K562 (cell line): ENCODE measurements around the gene PAM. TPM values are rescaled to one million over a fixed set of nuclear protein-coding genes. Genes with fewer than 3 reads are reported as not detected.

Source experiments
- ATAC-seq: fragments of 200-7000 bp; cut with Tn5 transposase; 3 replicates; pipeline ENCODE4 v1.9.1; 2020; ENCODE audit warnings: moderate library complexity
- BruUV-seq: library from RNA; stranded (reverse); fragments of 400-500 nt; replicated peaks from 2 replicates; lab custom pipeline; 2021; lab: Mats Ljungman, UMichigan
- CTCF ChIA-PET: fragments of 300-600 bp; formaldehyde crosslinking; extraction: SDS; loops from one replicate; lab custom pipeline; 2021; ENCODE audit warnings: low intra/inter-chr PET ratio; lab: Yijun Ruan, JAX
- POLR2A ChIA-PET: fragments of 300-600, 350-650 bp; sonication (Branson Sonifier 250); formaldehyde crosslinking; extraction: SDS; loops from one replicate; lab custom pipeline; 2021; ENCODE audit warnings: antibody characterized with exemption, inconsistent platforms; lab: Yijun Ruan, JAX
- DNase-seq, 4 experiments: peaks; one replicate each; pipeline versions ENCODE4 v3.0.0 to v3.0.0-alpha.2; 2011 to 2018; ENCODE audit warnings: low spot score in 3 of 4, mixed read lengths in 3 of 4; ENCODE audit errors: extremely low read depth in 1 of 4
- FAIRE-seq: peaks from 2 replicates; lab custom pipeline; 2011; peaks lifted over from hg19 to GRCh38; lab: Jason Lieb, UNC
- H2AFZ ChIP-seq: 2 replicates; pipeline ENCODE4 v1.6.0; 2011; ENCODE audit warnings: low read depth, low read length, control low read depth, inconsistent platforms
- H3K27ac ChIP-seq: fragments of 200-600 bp; 3 replicates; pipeline ENCODE4 v1.8.0; 2011; ENCODE audit warnings: low read depth, mild to moderate bottlenecking, control low read depth, inconsistent platforms, low read length, moderate library complexity, mixed read lengths; ENCODE audit errors: extremely low read depth
- H3K27me3 ChIP-seq, 2 experiments: fragments of 300-600 bp in 1 of 2; 2 replicates in 1 of 2; 3 replicates in 1 of 2; pipeline versions ENCODE4 v1.6.0 to v1.8.0; 2011; ENCODE audit warnings: inconsistent platforms in 2 of 2, low read length in 2 of 2, mild to moderate bottlenecking in 1 of 2, mixed read lengths in 1 of 2, moderate library complexity in 1 of 2; ENCODE audit not compliant: control insufficient read depth in 2 of 2, insufficient read depth in 2 of 2
- H3K36me3 ChIP-seq: fragments of 300-600 bp; 3 replicates; pipeline ENCODE4 v1.8.0; 2011; ENCODE audit warnings: mild to moderate bottlenecking, low read length, inconsistent platforms; ENCODE audit not compliant: control insufficient read depth, insufficient read depth
- H3K4me1 ChIP-seq, 2 experiments: fragments of 200-600 bp in 1 of 2; replicated peaks in 1 of 2; 2 replicates in 1 of 2; 3 replicates in 1 of 2; pipeline versions ENCODE4 v1.5.1 to v1.8.0; 2011; ENCODE audit warnings: inconsistent platforms in 2 of 2, low read length in 2 of 2, mild to moderate bottlenecking in 1 of 2, mixed read lengths in 1 of 2, moderate library complexity in 1 of 2; ENCODE audit not compliant: control insufficient read depth in 2 of 2, insufficient read depth in 2 of 2
- H3K4me2 ChIP-seq: 2 replicates; pipeline ENCODE4 v1.6.1; 2011; ENCODE audit warnings: low read length, control low read depth, inconsistent platforms, mixed read lengths; ENCODE audit not compliant: insufficient read depth
- H3K4me3 ChIP-seq: fragments of 200-600 bp; sonication (generic), shearing (Covaris generic); 2 replicates; pipeline ENCODE4 v1.5.1; 2016; ENCODE audit warnings: control low read depth, inconsistent platforms
- H3K79me2 ChIP-seq: fragments of 200-600 bp; 3 replicates; pipeline ENCODE4 v1.8.0; 2011; ENCODE audit warnings: low read length, inconsistent platforms; ENCODE audit not compliant: control insufficient read depth, insufficient read depth
- H3K9ac ChIP-seq, 2 experiments: 2 replicates each; pipeline versions ENCODE4 v1.6.0 to v1.6.1; 2011; ENCODE audit warnings: low read depth in 2 of 2, low read length in 2 of 2, control low read depth in 1 of 2, inconsistent platforms in 1 of 2, mild to moderate bottlenecking in 1 of 2, mixed read lengths in 1 of 2; ENCODE audit not compliant: insufficient read depth in 1 of 2
- H3K9me1 ChIP-seq: one replicate; pipeline ENCODE4 v1.6.0; 2011; ENCODE audit warnings: inconsistent platforms, mild to moderate bottlenecking, low read length, moderate library complexity; ENCODE audit not compliant: control insufficient read depth, insufficient read depth
- H3K9me3 ChIP-seq: replicated peaks from 2 replicates; pipeline ENCODE4 v1.5.1; 2011; ENCODE audit warnings: low read depth, low read length, inconsistent platforms; ENCODE audit not compliant: control insufficient read depth, insufficient read depth
- H4K20me1 ChIP-seq: replicated peaks from 2 replicates; pipeline ENCODE4 v1.6.1; 2011; ENCODE audit warnings: low read length, inconsistent platforms, mixed read lengths; ENCODE audit not compliant: control insufficient read depth, insufficient read depth
- ARNT ChIP-seq, 2 experiments: fragments of 450-650 bp; IDR thresholded peaks; 2 replicates each; pipeline ENCODE4 v1.6.1; 2016; ENCODE audit warnings: mild to moderate bottlenecking in 1 of 2
- BHLHE40 ChIP-seq: IDR thresholded peaks from 2 replicates; pipeline ENCODE4 v1.6.1; 2011; ENCODE audit warnings: low read length, improper control_type of control experiment
- MCM2 ChIP-seq: fragments of 450-650 bp; IDR thresholded peaks from 2 replicates; pipeline ENCODE4 v1.6.1; 2017; ENCODE audit warnings: low read depth, mild to moderate bottlenecking
- ZNF592 ChIP-seq: fragments of 450-650 bp; IDR thresholded peaks from 2 replicates; pipeline ENCODE4 v1.6.1; 2017; ENCODE audit warnings: antibody characterized with exemption, mild to moderate bottlenecking
- WGBS: fragments of 100-300 bp; shearing (Covaris generic); methylation state at CpG from one replicate; pipeline ENCODE4 v1.1.6; 2016; ENCODE audit warnings: low coverage, mixed read lengths; ENCODE audit not compliant: insufficient coverage; ENCODE audit errors: missing lambda C conversion rate; 5-methylcytosine and 5-hydroxymethylcytosine counted together
- in situ Hi-C: fragments of 300-500 bp; cut with MboI; formaldehyde crosslinking; loops from 4 replicates; pipeline ENCODE4 v1.15.0; 2018; ENCODE audit warnings: inconsistent platforms, mixed read lengths
- intact Hi-C: fragments of 100-400 bp; cut with micrococcal nuclease; formaldehyde crosslinking; loops from 2 replicates; pipeline ENCODE4 v1.14.2; 2022
- polyA plus RNA-seq, 8 experiments: library from polyadenylated mRNA; depleted of rRNA in 4 of 8; stranded (reverse) in 5 of 8; unstranded in 3 of 8; fragments of >200 nt; fragmentation: Nextera tagmentation in 2 of 8; fragmentation: Illumina TruSeq in 1 of 8; extraction: Ambion mirVana in 2 of 8; extraction: Trizol in 1 of 8; gene quantifications; 2 replicates each; pipeline versions ENCODE4 v1.2.1 to v1.2.3, GENCODE V29; 2011 to 2014; ENCODE audit warnings: inconsistent platforms in 1 of 8, missing spikeins in 1 of 8
- total RNA-seq, 7 experiments: library from RNA; depleted of rRNA in 6 of 7; stranded (reverse); fragments of >200 nt in 6 of 7; fragmentation: Illumina TruSeq in 2 of 7; extraction: Trizol in 2 of 7; gene quantifications; 2 replicates each; pipeline versions ENCODE4 v1.2.1 to v1.2.3, GENCODE V29; 2011 to 2021; ENCODE audit warnings: low replicate concordance in 1 of 7

PAM gene
- total and polyA plus RNA-seq, 9 of the 15 experiments (the other 6 are each of a cell fraction or from before 2014, with no cell fraction given) = 0.39 to 3.1 (median 0.77) TPM

GRCh38 chr5:102835717-102836116, 80.6 kb downstream of the PAM start:
- ATAC-seq (no peak), DNase-seq (no peak), FAIRE-seq (no peak)
- in situ Hi-C loops (no loop called here), intact Hi-C loops (no loop called here)
- no TSS peak for BruUV-seq
- ChIA-PET POLR2A (no interaction called here), CTCF (no interaction called here)
- H3K4me3 ChIP-seq = no peak overlapping the region
- H3K9me3 ChIP-seq = no peaks in the 10 kb centered on the region
- H3K27me3 ChIP-seq = no peaks in the 10 kb centered on the region
- H3K4me1 ChIP-seq = no peaks in the 10 kb centered on the region
- TF ChIP-seq BHLHE40 = no peak
- TF ChIP-seq ARNT (IDR thresholded peaks at IDR 0.05) = no peak
- H3K9ac ChIP-seq = no peak overlapping the region
- no peak overlapping the region for H3K27ac ChIP-seq
- no peak overlapping the region for H3K4me2 ChIP-seq
- 0% methylated on average over 2 of the region's 2 CpGs for WGBS
- H3K9me1 ChIP-seq = no peaks in the 10 kb centered on the region
- H3K79me2 ChIP-seq = no peaks in the 10 kb centered on the region
- no peaks in the 10 kb centered on the region for H3K36me3 ChIP-seq
- no peaks in the 10 kb centered on the region for H4K20me1 ChIP-seq
- H2AFZ ChIP-seq = no peak overlapping the region

GRCh38 chr5:102841021-102841420, 85.9 kb downstream of the PAM start:
- H3K27me3 ChIP-seq = no peaks in the 10 kb centered on the region
- H2AFZ ChIP-seq = no peak overlapping the region
- CTCF ChIA-PET = no interaction called here
- DNase-seq = no peak
- BruUV-seq = no TSS peak
- no peak for FAIRE-seq
- H3K9me1 ChIP-seq = no peaks in the 10 kb centered on the region
- TF ChIP-seq ZNF592 = no peak
- TF ChIP-seq MCM2 = no peak
- in situ Hi-C loops = loop anchor here (10.0 kb wide), 1 partner anchor 1416 kb away; no protein-coding TSS in a partner anchor
- no peak for ATAC-seq
- POLR2A ChIA-PET = interaction anchor here (0.6 kb wide), 1 partner anchor 176 kb away, joined by 3 read pairs; no protein-coding TSS in a partner anchor
- intact Hi-C loops = no loop called here
- H3K27ac ChIP-seq = no peak overlapping the region
- H3K4me2 ChIP-seq = no peak overlapping the region
- no peaks in the 10 kb centered on the region for H3K79me2 ChIP-seq
- no peak overlapping the region for H3K4me3 ChIP-seq
- H3K9ac ChIP-seq = no peak overlapping the region
- no peaks in the 10 kb centered on the region for H3K36me3 ChIP-seq
- no peaks in the 10 kb centered on the region for H3K9me3 ChIP-seq
- H4K20me1 ChIP-seq = no peaks in the 10 kb centered on the region
- no peaks in the 10 kb centered on the region for H3K4me1 ChIP-seq
